ENCODE measurements around the gene BLM.

- TF ChIP-seq CTCF (IDR thresholded peaks at IDR 0.05 in 4 of 5, conservative IDR thresholded peaks at IDR 0.05 in 1 of 5) (no peak), POLR2A (IDR thresholded peaks at IDR 0.05) (no peak)
Measured at GRCh38 chr15:90761629-90762028, 44.5 kb downstream of the BLM start.
